Activated naive CD8-positive, alpha-beta T cell (primary cell): Measurements from ENCODE around the gene RAD23B.

Experiments used
- H3K27ac Mint-ChIP-seq: one replicate; pipeline ENCODE4 v1.8.0; 2021; ENCODE audit warnings: mixed read lengths
- H3K27me3 Mint-ChIP-seq: one replicate; pipeline ENCODE4 v1.8.0; 2021; ENCODE audit warnings: mixed read lengths
- H3K36me3 Mint-ChIP-seq: one replicate; pipeline ENCODE4 v1.8.0; 2021; ENCODE audit warnings: mixed read lengths
- H3K4me1 Mint-ChIP-seq: one replicate; pipeline ENCODE4 v1.8.0; 2021; ENCODE audit warnings: low read depth, mixed read lengths
- H3K4me3 Mint-ChIP-seq: one replicate; pipeline ENCODE4 v1.8.0; 2021; ENCODE audit warnings: mild to moderate bottlenecking, mixed read lengths
- H3K9me3 Mint-ChIP-seq: one replicate; pipeline ENCODE4 v1.8.0; 2021; ENCODE audit warnings: low read depth, mixed read lengths

The RAD23B gene

GRCh38 chr9:107282759-107283622 lies at the start of gene RAD23B:
RAD23B (plus strand) TSS chr9:107283279; CDS start chr9:107283630, 351 bp downstream.
- H3K9me3 Mint-ChIP-seq, result no peaks in the 10 kb centered on the region

DNA sequence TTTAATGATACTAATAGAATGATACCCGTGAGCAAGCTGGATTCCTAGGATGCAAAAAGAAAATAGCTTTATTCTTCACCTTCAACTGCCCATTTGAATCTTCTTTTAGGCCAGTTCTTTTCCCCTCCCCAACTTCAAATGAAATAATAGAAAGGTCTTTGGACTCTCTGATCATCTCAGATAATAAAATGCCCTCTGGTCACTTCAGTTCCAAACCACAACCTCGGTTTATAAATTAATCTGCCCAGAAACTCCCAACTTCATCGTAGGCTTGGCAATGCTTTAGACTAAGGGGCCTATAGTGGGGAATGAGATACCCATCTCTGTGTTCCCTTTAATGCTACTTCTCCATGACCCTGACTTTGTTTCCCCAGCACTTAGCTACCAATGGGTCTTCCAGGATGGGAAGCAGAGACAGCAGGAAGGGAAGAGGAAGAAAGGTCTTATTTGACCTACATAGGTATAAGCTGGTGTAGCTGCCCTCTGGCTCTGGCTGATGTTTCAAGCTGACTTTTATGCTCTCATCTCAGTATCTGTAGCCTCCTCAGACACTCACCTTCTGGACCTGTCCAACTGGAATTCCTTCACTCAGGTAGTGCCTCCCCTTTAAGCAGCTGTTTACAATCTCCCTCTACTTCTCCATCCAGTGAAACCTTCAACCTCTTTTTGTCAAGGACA lies 47.2 kb upstream of the RAD23B start:
- H3K27ac Mint-ChIP-seq, result no peak overlapping the region
- no peaks in the 10 kb centered on the region for H3K36me3 Mint-ChIP-seq
- peaks cover 3% of the 10 kb centered on the region for H3K27me3 Mint-ChIP-seq
- H3K4me3 Mint-ChIP-seq, result no peak overlapping the region
- no peaks in the 10 kb centered on the region for H3K4me1 Mint-ChIP-seq
- no peaks in the 10 kb centered on the region for H3K9me3 Mint-ChIP-seq

More at GRCh38 chr9:107282759-107283622, at the start of gene RAD23B:
- peak within 1 kb of the TSS; percentile 98 for H3K4me3 Mint-ChIP-seq
- peak within 1 kb of the TSS; percentile 98 for H3K27ac Mint-ChIP-seq
- no peaks in the 10 kb centered on the region for H3K27me3 Mint-ChIP-seq
- peaks cover 2% of the 10 kb centered on the region for H3K36me3 Mint-ChIP-seq
- peaks cover 40% of the 10 kb centered on the region for H3K4me1 Mint-ChIP-seq

DNA sequence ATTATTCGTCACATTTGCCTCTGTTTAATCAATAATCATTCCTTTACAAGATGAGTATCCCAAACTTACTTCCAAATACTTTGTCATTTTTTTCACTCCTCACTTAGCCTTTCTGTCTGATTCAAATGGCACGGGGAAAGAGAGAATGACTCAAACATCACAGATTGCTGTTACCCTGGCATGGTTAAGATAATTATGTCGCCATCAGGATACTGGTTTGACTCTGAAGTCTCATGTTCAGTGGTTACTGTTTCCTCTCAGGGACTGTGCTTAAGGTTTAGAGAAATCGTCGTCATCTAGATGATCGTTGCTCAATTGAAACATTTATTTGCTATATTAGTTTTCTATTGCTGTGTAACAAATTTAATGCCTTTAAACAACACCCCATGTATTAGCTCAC lies 45.2 kb upstream of the RAD23B start:
- Mint-ChIP-seq H3K36me3 (no peaks in the 10 kb centered on the region), H3K27me3 (no peaks in the 10 kb centered on the region), H3K4me1 (peaks cover 13% of the 10 kb centered on the region), H3K27ac (no peak overlapping the region), H3K4me3 (no peak overlapping the region), H3K9me3 (no peaks in the 10 kb centered on the region)

- no peaks in the 10 kb centered on the region for H3K27me3 Mint-ChIP-seq
- no peaks in the 10 kb centered on the region for H3K9me3 Mint-ChIP-seq
- no peak overlapping the region for H3K4me3 Mint-ChIP-seq
- H3K4me1 Mint-ChIP-seq, result peaks cover 27% of the 10 kb centered on the region
- H3K27ac Mint-ChIP-seq, result no peak overlapping the region
- no peaks in the 10 kb centered on the region for H3K36me3 Mint-ChIP-seq
Measured at GRCh38 chr9:107239474-107239873, 43.6 kb upstream of the RAD23B start.

- H3K4me3 Mint-ChIP-seq, result no peak overlapping the region
- H3K4me1 Mint-ChIP-seq, result peaks cover 29% of the 10 kb centered on the region
- no peaks in the 10 kb centered on the region for H3K36me3 Mint-ChIP-seq
- H3K9me3 Mint-ChIP-seq, result no peaks in the 10 kb centered on the region
- H3K27me3 Mint-ChIP-seq, result no peaks in the 10 kb centered on the region
- H3K27ac Mint-ChIP-seq, result no peak overlapping the region
Measured at GRCh38 chr9:107240260-107240659, 42.8 kb upstream of the RAD23B start.

GRCh38 chr9:107242073-107243030 lies 40.7 kb upstream of the RAD23B start:
- Mint-ChIP-seq H3K4me1 (peaks cover 39% of the 10 kb centered on the region), H3K4me3 (peak overlapping the region; percentile 15), H3K9me3 (no peaks in the 10 kb centered on the region), H3K36me3 (no peaks in the 10 kb centered on the region), H3K27ac (peak overlapping the region; percentile 66), H3K27me3 (no peaks in the 10 kb centered on the region)

DNA sequence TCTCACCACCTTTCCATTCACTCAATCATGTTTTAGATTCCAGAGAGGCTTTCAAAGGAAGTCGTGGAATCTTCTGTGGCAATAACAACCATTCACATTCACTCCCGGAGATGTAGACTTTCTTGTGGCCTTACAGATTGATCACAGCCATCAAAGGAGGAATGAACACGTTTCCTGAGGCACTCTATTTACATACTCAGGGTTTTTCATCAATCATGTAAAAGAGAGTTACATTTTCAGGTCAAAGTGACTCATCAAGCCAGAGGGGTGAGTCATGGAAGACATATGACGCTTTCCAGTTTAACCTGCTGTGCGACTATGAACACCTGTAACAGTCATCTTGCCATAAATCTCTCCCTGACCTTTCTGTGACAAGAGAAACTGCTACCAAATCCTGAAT lies 39.3 kb upstream of the RAD23B start:
- no peaks in the 10 kb centered on the region for H3K27me3 Mint-ChIP-seq
- H3K36me3 Mint-ChIP-seq, result no peaks in the 10 kb centered on the region
- H3K27ac Mint-ChIP-seq, result peak overlapping the region; percentile 84
- peaks cover 39% of the 10 kb centered on the region for H3K4me1 Mint-ChIP-seq
- peak overlapping the region; percentile 51 for H3K4me3 Mint-ChIP-seq
- no peaks in the 10 kb centered on the region for H3K9me3 Mint-ChIP-seq

DNA sequence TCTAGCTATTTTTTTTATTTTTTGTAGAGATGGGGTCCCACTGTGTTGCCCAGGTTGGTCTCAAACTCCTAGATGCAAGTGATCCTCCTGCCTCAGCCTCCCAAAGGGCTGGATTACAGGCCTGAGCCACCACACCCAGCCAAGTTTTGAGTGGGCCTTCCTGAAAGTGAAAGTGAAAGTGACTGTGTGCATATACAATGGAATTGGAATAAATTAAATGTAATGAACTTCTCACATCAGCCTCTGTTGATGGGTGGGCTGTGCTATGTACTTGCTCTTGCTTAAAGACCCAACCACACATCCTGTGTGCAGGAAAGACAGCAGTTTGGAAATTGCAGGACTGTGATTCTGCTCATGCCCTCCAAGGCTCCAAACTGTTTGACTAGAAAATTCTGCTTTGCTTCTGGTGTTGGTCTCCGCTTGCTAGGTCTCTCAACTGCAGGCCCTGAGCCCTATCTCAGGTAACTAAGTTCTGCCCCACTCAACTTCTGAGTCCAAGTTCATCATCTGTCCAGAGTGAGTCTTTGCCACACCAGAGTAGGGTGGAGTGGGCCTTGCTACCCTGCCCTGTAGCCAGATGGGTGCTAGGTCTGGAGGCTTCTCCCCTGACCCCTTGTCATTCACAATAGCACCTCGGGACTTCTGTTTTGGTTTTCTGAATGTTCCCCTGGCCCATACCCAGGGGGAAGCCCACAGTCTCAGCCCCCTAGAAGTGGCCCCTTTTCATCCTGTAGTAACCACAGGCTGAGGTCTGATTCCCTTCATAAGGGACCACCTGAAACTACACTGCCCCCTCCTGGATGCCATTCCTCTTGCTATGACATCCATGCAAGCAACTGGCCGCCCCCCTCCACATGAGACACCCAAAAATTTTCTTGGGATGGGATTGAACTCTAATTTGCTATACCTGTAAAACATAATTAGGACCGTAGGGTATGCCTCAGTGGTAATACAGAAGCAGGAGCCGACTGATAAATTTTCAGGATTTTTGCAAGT lies 36.5 kb upstream of the RAD23B start:
- Mint-ChIP-seq H3K9me3 (no peaks in the 10 kb centered on the region), H3K4me3 (no peak overlapping the region), H3K4me1 (peaks cover 36% of the 10 kb centered on the region), H3K27me3 (no peaks in the 10 kb centered on the region), H3K27ac (peak overlapping the region; percentile 16), H3K36me3 (no peaks in the 10 kb centered on the region)

DNA sequence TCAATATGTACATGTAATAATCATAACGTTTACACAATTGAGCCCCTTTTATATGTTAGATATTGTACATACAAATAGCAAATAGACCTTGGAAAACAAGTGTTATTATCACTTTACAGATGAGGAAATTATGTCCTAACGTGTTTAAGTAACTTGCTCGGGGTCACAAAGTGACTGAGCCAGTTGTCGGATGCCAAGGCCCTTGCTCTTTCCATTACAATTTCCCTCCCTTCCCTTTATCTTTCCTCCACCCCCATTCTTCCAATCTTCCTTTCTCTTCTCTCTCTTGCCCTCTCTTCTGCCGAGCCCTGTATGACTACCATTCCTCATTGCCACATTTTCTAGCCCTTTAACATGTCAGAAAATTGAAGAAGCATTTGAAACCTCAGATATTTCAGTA lies 34.4 kb upstream of the RAD23B start:
- Mint-ChIP-seq H3K27me3 (peaks cover 2% of the 10 kb centered on the region), H3K4me1 (peaks cover 19% of the 10 kb centered on the region), H3K36me3 (no peaks in the 10 kb centered on the region), H3K9me3 (no peaks in the 10 kb centered on the region), H3K27ac (no peak overlapping the region), H3K4me3 (no peak overlapping the region)

DNA sequence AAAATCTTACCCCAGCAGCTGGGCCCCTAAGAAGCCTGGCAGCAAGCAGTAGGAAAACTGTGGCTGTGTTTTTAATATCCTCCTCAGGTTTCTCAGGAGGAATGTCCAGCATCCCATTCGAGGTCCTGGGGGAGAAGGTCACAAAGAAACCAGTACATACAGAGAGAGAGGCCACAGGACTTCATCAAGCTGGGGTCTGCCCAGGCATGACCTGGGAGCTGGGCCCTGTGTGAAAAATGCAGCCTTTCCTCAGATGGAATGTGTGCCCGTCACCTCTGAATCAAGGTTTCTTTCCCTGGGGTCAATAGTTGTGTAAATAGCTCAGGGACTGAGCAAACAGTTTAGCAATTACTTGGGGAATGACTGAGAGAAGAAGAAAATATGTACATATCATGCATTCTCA lies 33.9 kb upstream of the RAD23B start:
- no peak overlapping the region for H3K27ac Mint-ChIP-seq
- H3K27me3 Mint-ChIP-seq, result peaks cover 2% of the 10 kb centered on the region
- peaks cover 15% of the 10 kb centered on the region for H3K4me1 Mint-ChIP-seq
- no peaks in the 10 kb centered on the region for H3K36me3 Mint-ChIP-seq
- H3K9me3 Mint-ChIP-seq, result no peaks in the 10 kb centered on the region
- no peak overlapping the region for H3K4me3 Mint-ChIP-seq

DNA sequence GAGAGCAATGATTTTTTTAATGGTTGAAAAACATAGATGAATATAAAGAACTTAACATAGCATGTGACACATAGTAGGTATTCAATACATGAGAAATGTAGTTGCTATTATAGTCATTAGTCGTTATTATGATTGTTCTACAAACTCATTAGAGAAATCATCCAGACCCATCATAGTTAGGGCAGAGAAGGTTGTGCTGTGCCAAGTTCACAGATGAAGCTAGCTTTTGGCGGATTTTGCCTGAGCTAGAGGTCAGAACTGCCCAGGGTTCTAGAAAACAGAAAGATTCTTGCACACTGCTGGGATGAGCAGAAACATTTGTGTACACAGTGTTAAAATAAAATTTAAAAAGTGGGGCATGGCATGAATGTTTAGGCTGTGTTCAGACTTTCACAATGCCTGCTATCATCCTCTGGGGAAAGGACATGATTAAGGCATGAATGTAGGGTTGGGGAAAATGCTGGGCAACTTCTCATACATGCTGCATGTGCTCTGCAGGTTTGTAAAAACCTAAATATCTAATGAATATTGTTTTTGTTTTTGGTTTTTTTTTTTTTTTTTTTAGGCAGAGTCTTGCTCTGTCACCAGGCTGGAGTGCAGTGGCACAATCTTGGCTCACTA lies 33.3 kb upstream of the RAD23B start:
- H3K27ac Mint-ChIP-seq, result no peak overlapping the region
- H3K27me3 Mint-ChIP-seq, result peaks cover 2% of the 10 kb centered on the region
- H3K9me3 Mint-ChIP-seq, result no peaks in the 10 kb centered on the region
- H3K4me3 Mint-ChIP-seq, result no peak overlapping the region
- H3K36me3 Mint-ChIP-seq, result no peaks in the 10 kb centered on the region
- peaks cover 10% of the 10 kb centered on the region for H3K4me1 Mint-ChIP-seq

- Mint-ChIP-seq H3K27me3 (peaks cover 2% of the 10 kb centered on the region), H3K4me3 (no peak overlapping the region), H3K27ac (no peak overlapping the region), H3K4me1 (no peaks in the 10 kb centered on the region), H3K9me3 (no peaks in the 10 kb centered on the region), H3K36me3 (no peaks in the 10 kb centered on the region)
Measured at GRCh38 chr9:107251756-107252322, 31.2 kb upstream of the RAD23B start.

GRCh38 chr9:107258919-107259318 lies 24.2 kb upstream of the RAD23B start:
- H3K36me3 Mint-ChIP-seq, result no peaks in the 10 kb centered on the region
- H3K4me3 Mint-ChIP-seq, result no peak overlapping the region
- H3K4me1 Mint-ChIP-seq, result peaks cover 2% of the 10 kb centered on the region
- H3K9me3 Mint-ChIP-seq, result no peaks in the 10 kb centered on the region
- no peak overlapping the region for H3K27ac Mint-ChIP-seq
- peaks cover 1% of the 10 kb centered on the region for H3K27me3 Mint-ChIP-seq
